ENCODE data around the gene ALG14.
A peak's percentile ranks its signal among the peaks of the same experiment; 100 is the strongest.

ALG14 gene

DNA sequence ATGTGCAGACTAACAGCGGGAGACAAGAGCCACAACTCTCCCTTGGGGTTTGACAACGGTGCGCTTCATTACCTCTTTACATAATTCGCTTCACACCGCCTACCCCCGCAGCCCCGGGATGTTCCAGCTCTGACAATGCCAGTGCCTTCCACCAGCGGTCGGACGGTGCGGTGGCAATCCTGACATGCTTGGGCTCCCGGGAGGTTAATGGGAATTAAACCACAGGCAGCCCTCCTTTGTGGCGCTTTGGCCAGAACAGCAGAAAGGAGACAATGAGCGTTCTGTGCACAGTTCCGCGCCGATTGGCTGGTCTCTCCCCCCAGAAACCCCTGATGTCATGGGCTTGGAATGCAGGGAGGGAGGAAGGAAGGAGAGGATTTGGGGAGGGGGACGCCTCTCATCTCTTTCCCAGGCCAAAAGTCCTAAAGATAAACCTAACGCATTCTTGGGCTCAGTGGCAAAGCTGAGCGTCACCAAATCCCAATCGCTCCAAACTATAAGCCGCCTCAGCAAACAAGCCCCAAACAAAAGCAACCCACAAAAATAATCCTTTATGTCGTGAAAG is 147.1 kb downstream of the ALG14 start (continued):
- TF ChIP-seq, protein P1, sequence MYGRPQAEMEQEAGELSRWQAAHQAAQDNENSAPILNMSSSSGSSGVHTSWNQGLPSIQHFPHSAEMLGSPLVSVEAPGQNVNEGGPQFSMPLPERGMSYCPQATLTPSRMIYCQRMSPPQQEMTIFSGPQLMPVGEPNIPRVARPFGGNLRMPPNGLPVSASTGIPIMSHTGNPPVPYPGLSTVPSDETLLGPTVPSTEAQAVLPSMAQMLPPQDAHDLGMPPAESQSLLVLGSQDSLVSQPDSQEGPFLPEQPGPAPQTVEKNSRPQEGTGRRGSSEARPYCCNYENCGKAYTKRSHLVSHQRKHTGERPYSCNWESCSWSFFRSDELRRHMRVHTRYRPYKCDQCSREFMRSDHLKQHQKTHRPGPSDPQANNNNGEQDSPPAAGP (tag by site-specific recombination; IDR thresholded peaks at IDR 0.05), result peak; percentile 21; the same call in 1 of the 2 replicates
- TF ChIP-seq BCL11B (tag by site-specific recombination; IDR thresholded peaks at IDR 0.05; ENCODE audit: low read depth) (0 out of 2 replicates have a peak, but pooled peaks have one; percentile 33), ZNF837 (tag by site-specific recombination; IDR thresholded peaks at IDR 0.05) (no peak), ZNF530 (tag by site-specific recombination; IDR thresholded peaks at IDR 0.05; ENCODE audit: low read depth) (no peak), ZBTB48 (tag by site-specific recombination; IDR thresholded peaks at IDR 0.05) (no peak), ZNF629 (tag by site-specific recombination; IDR thresholded peaks at IDR 0.05) (peak; percentile 77), RBAK (tag by site-specific recombination; IDR thresholded peaks at IDR 0.05) (no peak), ZFP69B (tag by site-specific recombination; IDR thresholded peaks at IDR 0.05) (no peak), SP7 (tag by site-specific recombination; IDR thresholded peaks at IDR 0.05) (peak; percentile 62; the same call in 1 of the 2 replicates), ZFP41 (tag by site-specific recombination; IDR thresholded peaks at IDR 0.05; ENCODE audit: borderline replicate concordance) (no peak), ZNF2 (tag by site-specific recombination; IDR thresholded peaks at IDR 0.05) (0 out of 2 replicates have a peak, but pooled peaks have one; percentile 45), ZSCAN23 (tag by site-specific recombination; IDR thresholded peaks at IDR 0.05) (no peak), ZNF610 (tag by site-specific recombination; IDR thresholded peaks at IDR 0.05; ENCODE audit: borderline replicate concordance) (no peak; the same call in 1 of the 2 replicates), ZNF677 (tag by site-specific recombination; IDR thresholded peaks at IDR 0.05) (no peak), ZNF701 (tag by site-specific recombination; IDR thresholded peaks at IDR 0.05) (no peak), ZNF19 (tag by site-specific recombination; IDR thresholded peaks at IDR 0.05; ENCODE audit: low read depth) (no peak), HOXA7 (CRISPR knock-in tag; IDR thresholded peaks at IDR 0.05; ENCODE audit: borderline replicate concordance) (no peak), ZNF785 (tag by site-specific recombination; IDR thresholded peaks at IDR 0.05) (no peak), ZXDB (tag by site-specific recombination; IDR thresholded peaks at IDR 0.05) (peak; percentile 14; the same call in 1 of the 2 replicates)
- TF ChIP-seq, protein P2, sequence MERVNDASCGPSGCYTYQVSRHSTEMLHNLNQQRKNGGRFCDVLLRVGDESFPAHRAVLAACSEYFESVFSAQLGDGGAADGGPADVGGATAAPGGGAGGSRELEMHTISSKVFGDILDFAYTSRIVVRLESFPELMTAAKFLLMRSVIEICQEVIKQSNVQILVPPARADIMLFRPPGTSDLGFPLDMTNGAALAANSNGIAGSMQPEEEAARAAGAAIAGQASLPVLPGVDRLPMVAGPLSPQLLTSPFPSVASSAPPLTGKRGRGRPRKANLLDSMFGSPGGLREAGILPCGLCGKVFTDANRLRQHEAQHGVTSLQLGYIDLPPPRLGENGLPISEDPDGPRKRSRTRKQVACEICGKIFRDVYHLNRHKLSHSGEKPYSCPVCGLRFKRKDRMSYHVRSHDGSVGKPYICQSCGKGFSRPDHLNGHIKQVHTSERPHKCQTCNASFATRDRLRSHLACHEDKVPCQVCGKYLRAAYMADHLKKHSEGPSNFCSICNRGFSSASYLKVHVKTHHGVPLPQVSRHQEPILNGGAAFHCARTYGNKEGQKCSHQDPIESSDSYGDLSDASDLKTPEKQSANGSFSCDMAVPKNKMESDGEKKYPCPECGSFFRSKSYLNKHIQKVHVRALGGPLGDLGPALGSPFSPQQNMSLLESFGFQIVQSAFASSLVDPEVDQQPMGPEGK (tag by site-specific recombination; IDR thresholded peaks at IDR 0.05), result peak; percentile 79
- TF ChIP-seq, protein P3, sequence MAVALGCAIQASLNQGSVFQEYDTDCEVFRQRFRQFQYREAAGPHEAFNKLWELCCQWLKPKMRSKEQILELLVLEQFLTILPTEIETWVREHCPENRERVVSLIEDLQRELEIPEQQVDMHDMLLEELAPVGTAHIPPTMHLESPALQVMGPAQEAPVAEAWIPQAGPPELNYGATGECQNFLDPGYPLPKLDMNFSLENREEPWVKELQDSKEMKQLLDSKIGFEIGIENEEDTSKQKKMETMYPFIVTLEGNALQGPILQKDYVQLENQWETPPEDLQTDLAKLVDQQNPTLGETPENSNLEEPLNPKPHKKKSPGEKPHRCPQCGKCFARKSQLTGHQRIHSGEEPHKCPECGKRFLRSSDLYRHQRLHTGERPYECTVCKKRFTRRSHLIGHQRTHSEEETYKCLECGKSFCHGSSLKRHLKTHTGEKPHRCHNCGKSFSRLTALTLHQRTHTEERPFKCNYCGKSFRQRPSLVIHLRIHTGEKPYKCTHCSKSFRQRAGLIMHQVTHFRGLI (tag by site-specific recombination; IDR thresholded peaks at IDR 0.05), result peak; percentile 20; the same call in 1 of the 2 replicates
- TF ChIP-seq, protein P4, sequence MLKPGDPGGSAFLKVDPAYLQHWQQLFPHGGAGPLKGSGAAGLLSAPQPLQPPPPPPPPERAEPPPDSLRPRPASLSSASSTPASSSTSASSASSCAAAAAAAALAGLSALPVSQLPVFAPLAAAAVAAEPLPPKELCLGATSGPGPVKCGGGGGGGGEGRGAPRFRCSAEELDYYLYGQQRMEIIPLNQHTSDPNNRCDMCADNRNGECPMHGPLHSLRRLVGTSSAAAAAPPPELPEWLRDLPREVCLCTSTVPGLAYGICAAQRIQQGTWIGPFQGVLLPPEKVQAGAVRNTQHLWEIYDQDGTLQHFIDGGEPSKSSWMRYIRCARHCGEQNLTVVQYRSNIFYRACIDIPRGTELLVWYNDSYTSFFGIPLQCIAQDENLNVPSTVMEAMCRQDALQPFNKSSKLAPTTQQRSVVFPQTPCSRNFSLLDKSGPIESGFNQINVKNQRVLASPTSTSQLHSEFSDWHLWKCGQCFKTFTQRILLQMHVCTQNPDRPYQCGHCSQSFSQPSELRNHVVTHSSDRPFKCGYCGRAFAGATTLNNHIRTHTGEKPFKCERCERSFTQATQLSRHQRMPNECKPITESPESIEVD (tag by site-specific recombination; IDR thresholded peaks at IDR 0.05), result no peak
- TF ChIP-seq, protein P5, sequence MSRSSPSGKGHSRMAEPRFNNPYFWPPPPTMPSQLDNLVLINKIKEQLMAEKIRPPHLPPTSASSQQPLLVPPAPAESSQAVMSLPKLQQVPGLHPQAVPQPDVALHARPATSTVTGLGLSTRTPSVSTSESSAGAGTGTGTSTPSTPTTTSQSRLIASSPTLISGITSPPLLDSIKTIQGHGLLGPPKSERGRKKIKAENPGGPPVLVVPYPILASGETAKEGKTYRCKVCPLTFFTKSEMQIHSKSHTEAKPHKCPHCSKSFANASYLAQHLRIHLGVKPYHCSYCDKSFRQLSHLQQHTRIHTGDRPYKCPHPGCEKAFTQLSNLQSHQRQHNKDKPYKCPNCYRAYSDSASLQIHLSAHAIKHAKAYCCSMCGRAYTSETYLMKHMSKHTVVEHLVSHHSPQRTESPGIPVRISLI (tag by site-specific recombination; IDR thresholded peaks at IDR 0.05), result no peak
- TF ChIP-seq, protein P6, sequence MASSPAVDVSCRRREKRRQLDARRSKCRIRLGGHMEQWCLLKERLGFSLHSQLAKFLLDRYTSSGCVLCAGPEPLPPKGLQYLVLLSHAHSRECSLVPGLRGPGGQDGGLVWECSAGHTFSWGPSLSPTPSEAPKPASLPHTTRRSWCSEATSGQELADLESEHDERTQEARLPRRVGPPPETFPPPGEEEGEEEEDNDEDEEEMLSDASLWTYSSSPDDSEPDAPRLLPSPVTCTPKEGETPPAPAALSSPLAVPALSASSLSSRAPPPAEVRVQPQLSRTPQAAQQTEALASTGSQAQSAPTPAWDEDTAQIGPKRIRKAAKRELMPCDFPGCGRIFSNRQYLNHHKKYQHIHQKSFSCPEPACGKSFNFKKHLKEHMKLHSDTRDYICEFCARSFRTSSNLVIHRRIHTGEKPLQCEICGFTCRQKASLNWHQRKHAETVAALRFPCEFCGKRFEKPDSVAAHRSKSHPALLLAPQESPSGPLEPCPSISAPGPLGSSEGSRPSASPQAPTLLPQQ (tag by site-specific recombination; IDR thresholded peaks at IDR 0.05), result no peak
- TF ChIP-seq, protein P7, sequence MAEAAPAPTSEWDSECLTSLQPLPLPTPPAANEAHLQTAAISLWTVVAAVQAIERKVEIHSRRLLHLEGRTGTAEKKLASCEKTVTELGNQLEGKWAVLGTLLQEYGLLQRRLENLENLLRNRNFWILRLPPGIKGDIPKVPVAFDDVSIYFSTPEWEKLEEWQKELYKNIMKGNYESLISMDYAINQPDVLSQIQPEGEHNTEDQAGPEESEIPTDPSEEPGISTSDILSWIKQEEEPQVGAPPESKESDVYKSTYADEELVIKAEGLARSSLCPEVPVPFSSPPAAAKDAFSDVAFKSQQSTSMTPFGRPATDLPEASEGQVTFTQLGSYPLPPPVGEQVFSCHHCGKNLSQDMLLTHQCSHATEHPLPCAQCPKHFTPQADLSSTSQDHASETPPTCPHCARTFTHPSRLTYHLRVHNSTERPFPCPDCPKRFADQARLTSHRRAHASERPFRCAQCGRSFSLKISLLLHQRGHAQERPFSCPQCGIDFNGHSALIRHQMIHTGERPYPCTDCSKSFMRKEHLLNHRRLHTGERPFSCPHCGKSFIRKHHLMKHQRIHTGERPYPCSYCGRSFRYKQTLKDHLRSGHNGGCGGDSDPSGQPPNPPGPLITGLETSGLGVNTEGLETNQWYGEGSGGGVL (tag by site-specific recombination; IDR thresholded peaks at IDR 0.05), result peak; percentile 93

All from HEK293 (cell line).